ENCODE measurements around the gene AP1G1.

GRCh38 chr16:71758293-71758760, 50.3 kb downstream of the AP1G1 start:
- TF ChIP-seq POLR2A (IDR thresholded peaks at IDR 0.05) (no peak), CTCF (IDR thresholded peaks at IDR 0.05) (no peak)
